ENCODE results near the gene IMPACT.

IMPACT gene

GRCh38 chr18:24465486-24465885, 39.0 kb downstream of the IMPACT start:
- TF ChIP-seq EZH2phosphoT487 (IDR thresholded peaks at IDR 0.05; ENCODE audit: low read length) (no peak), EZH2 (optimal IDR thresholded peaks at IDR 0.05; ENCODE audit: low read depth, low read length) (no peak), CTCF (IDR thresholded peaks at IDR 0.05; ENCODE audit: low read length) (no peak)
- Histone ChIP-seq H3K9me2 (replicated peaks; ENCODE audit: insufficient read depth, low read length) (no peaks in the 10 kb centered on the region), H3K4me1 (ENCODE audit: low read length) (no peaks in the 10 kb centered on the region)

GRCh38 chr18:24466771-24467170, 40.3 kb downstream of the IMPACT start:
- H3K9me2 ChIP-seq (replicated peaks; ENCODE audit: insufficient read depth, low read length) = no peaks in the 10 kb centered on the region
- H3K27ac ChIP-seq (ENCODE audit: low read length) = no peak overlapping the region
- H4K20me1 ChIP-seq (ENCODE audit: insufficient read depth, low read length) = no peaks in the 10 kb centered on the region
- H3K27me3 ChIP-seq (replicated peaks; ENCODE audit: insufficient read depth, low read length) = no peaks in the 10 kb centered on the region
- no peaks in the 10 kb centered on the region for H3K79me2 ChIP-seq (ENCODE audit: low read length)
- DNase-seq = no peak
- H3K9me3 ChIP-seq (replicated peaks; ENCODE audit: insufficient read depth, low read length) = no peaks in the 10 kb centered on the region
- H3K4me2 ChIP-seq (ENCODE audit: low read depth, low read length) = no peak overlapping the region
- H3K4me3 ChIP-seq (ENCODE audit: low read length) = no peak overlapping the region
- TF ChIP-seq EZH2 (optimal IDR thresholded peaks at IDR 0.05; ENCODE audit: low read depth, low read length) = no peak
- TF ChIP-seq CTCF (IDR thresholded peaks at IDR 0.05; ENCODE audit: low read length) = no peak
- TF ChIP-seq EZH2phosphoT487 (IDR thresholded peaks at IDR 0.05; ENCODE audit: low read length) = no peak
- H3K9ac ChIP-seq (ENCODE audit: low read length) = no peak overlapping the region
- H2AFZ ChIP-seq (ENCODE audit: low read length) = no peak overlapping the region
- no peaks in the 10 kb centered on the region for H3K36me3 ChIP-seq (replicated peaks; ENCODE audit: insufficient read depth, low read length)
- H3K4me1 ChIP-seq (ENCODE audit: low read length) = no peaks in the 10 kb centered on the region
- no peaks in the 10 kb centered on the region for H3F3A ChIP-seq (ENCODE audit: insufficient read depth, low read length)

More at GRCh38 chr18:24465486-24465885, 39.0 kb downstream of the IMPACT start:
- no peak overlapping the region for H2AFZ ChIP-seq (ENCODE audit: low read length)
- no peak for DNase-seq
- no peaks in the 10 kb centered on the region for H4K20me1 ChIP-seq (ENCODE audit: insufficient read depth, low read length)
- H3K27me3 ChIP-seq (replicated peaks; ENCODE audit: insufficient read depth, low read length) = no peaks in the 10 kb centered on the region
- no peak overlapping the region for H3K4me3 ChIP-seq (ENCODE audit: low read length)
- H3K9ac ChIP-seq (ENCODE audit: low read length) = no peak overlapping the region
- H3K79me2 ChIP-seq (ENCODE audit: low read length) = no peaks in the 10 kb centered on the region
- no peak overlapping the region for H3K4me2 ChIP-seq (ENCODE audit: low read depth, low read length)
- no peaks in the 10 kb centered on the region for H3K9me3 ChIP-seq (replicated peaks; ENCODE audit: insufficient read depth, low read length)
- no peaks in the 10 kb centered on the region for H3F3A ChIP-seq (ENCODE audit: insufficient read depth, low read length)
- H3K27ac ChIP-seq (ENCODE audit: low read length) = no peak overlapping the region
- no peaks in the 10 kb centered on the region for H3K36me3 ChIP-seq (replicated peaks; ENCODE audit: insufficient read depth, low read length)

- no peak overlapping the region for H3K4me3 ChIP-seq (ENCODE audit: low read length)
- H3K4me1 ChIP-seq (ENCODE audit: low read length) = no peaks in the 10 kb centered on the region
- no peaks in the 10 kb centered on the region for H3K9me2 ChIP-seq (replicated peaks; ENCODE audit: insufficient read depth, low read length)
- TF ChIP-seq EZH2 (optimal IDR thresholded peaks at IDR 0.05; ENCODE audit: low read depth, low read length) (no peak), CTCF (IDR thresholded peaks at IDR 0.05; ENCODE audit: low read length) (no peak), EZH2phosphoT487 (IDR thresholded peaks at IDR 0.05; ENCODE audit: low read length) (no peak)
- no peaks in the 10 kb centered on the region for H4K20me1 ChIP-seq (ENCODE audit: insufficient read depth, low read length)
- H3K79me2 ChIP-seq (ENCODE audit: low read length) = no peaks in the 10 kb centered on the region
- H3F3A ChIP-seq (ENCODE audit: insufficient read depth, low read length) = no peaks in the 10 kb centered on the region
- H2AFZ ChIP-seq (ENCODE audit: low read length) = no peak overlapping the region
- no peaks in the 10 kb centered on the region for H3K36me3 ChIP-seq (replicated peaks; ENCODE audit: insufficient read depth, low read length)
- DNase-seq = no peak
- H3K27ac ChIP-seq (ENCODE audit: low read length) = no peak overlapping the region
- H3K9ac ChIP-seq (ENCODE audit: low read length) = no peak overlapping the region
- no peaks in the 10 kb centered on the region for H3K9me3 ChIP-seq (replicated peaks; ENCODE audit: insufficient read depth, low read length)
- no peaks in the 10 kb centered on the region for H3K27me3 ChIP-seq (replicated peaks; ENCODE audit: insufficient read depth, low read length)
- no peak overlapping the region for H3K4me2 ChIP-seq (ENCODE audit: low read depth, low read length)
These were observed 43.6 kb downstream of the IMPACT start for GRCh38 chr18:24470022-24470618.
